ENCODE results near the gene NT5DC4.
"Not testable (repeated sequence)": the region's sequence is repeated elsewhere in the genome, so short reads cannot be mapped to it uniquely, and the experiment has no call there.

The NT5DC4 gene

GRCh38 chr2:112699984-112700667, 20.7 kb upstream of the NT5DC4 start:
- TF ChIP-seq, protein P1, sequence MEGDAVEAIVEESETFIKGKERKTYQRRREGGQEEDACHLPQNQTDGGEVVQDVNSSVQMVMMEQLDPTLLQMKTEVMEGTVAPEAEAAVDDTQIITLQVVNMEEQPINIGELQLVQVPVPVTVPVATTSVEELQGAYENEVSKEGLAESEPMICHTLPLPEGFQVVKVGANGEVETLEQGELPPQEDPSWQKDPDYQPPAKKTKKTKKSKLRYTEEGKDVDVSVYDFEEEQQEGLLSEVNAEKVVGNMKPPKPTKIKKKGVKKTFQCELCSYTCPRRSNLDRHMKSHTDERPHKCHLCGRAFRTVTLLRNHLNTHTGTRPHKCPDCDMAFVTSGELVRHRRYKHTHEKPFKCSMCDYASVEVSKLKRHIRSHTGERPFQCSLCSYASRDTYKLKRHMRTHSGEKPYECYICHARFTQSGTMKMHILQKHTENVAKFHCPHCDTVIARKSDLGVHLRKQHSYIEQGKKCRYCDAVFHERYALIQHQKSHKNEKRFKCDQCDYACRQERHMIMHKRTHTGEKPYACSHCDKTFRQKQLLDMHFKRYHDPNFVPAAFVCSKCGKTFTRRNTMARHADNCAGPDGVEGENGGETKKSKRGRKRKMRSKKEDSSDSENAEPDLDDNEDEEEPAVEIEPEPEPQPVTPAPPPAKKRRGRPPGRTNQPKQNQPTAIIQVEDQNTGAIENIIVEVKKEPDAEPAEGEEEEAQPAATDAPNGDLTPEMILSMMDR (IDR thresholded peaks at IDR 0.05; ENCODE audit: extremely low read depth, missing control alignments): no peak
- no peak for DNase-seq (ENCODE audit: low spot score)

GRCh38 chr2:112701052-112701451, 19.8 kb upstream of the NT5DC4 start:
- no peak for DNase-seq (ENCODE audit: low spot score)
- TF ChIP-seq, protein P1 (IDR thresholded peaks at IDR 0.05; ENCODE audit: extremely low read depth, missing control alignments): no peak

GRCh38 chr2:112703684-112704083, 17.1 kb upstream of the NT5DC4 start:
- TF ChIP-seq, protein P1 (IDR thresholded peaks at IDR 0.05; ENCODE audit: extremely low read depth, missing control alignments): no peak
- no peak for DNase-seq (ENCODE audit: low spot score)

GRCh38 chr2:112705575-112705974, 15.2 kb upstream of the NT5DC4 start:
- DNase-seq (ENCODE audit: low spot score): no peak
- TF ChIP-seq, protein P1 (IDR thresholded peaks at IDR 0.05; ENCODE audit: extremely low read depth, missing control alignments): no peak

GRCh38 chr2:112706170-112706664, 14.6 kb upstream of the NT5DC4 start:
- peak; percentile 48 for DNase-seq (ENCODE audit: low spot score)
- TF ChIP-seq, protein P1 (IDR thresholded peaks at IDR 0.05; ENCODE audit: extremely low read depth, missing control alignments): no peak

DNA sequence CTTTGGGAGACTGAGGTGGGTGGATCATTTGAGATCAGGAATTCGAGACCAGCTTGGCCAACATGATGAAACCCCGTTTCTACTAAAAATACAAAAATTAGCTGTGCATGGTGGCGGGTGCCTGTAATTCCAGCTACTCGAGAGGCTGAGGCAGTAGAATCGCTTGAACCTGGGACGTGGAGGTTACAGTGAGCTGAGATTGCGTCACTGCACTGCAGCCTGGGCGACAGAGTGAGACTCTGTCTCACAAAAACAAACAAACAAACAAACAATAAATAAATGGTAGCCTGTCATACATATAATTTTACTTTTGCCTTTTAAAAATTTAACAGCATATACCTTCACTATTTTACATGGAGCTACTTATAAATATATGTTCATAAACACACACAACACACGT, 13.9 kb upstream of the NT5DC4 start:
- not testable (repeated sequence) for DNase-seq (ENCODE audit: low spot score)

GRCh38 chr2:112708968-112709367, 11.9 kb upstream of the NT5DC4 start:
- TF ChIP-seq, protein P1 (IDR thresholded peaks at IDR 0.05; ENCODE audit: extremely low read depth, missing control alignments): no peak
- no peak for DNase-seq (ENCODE audit: low spot score)

DNA sequence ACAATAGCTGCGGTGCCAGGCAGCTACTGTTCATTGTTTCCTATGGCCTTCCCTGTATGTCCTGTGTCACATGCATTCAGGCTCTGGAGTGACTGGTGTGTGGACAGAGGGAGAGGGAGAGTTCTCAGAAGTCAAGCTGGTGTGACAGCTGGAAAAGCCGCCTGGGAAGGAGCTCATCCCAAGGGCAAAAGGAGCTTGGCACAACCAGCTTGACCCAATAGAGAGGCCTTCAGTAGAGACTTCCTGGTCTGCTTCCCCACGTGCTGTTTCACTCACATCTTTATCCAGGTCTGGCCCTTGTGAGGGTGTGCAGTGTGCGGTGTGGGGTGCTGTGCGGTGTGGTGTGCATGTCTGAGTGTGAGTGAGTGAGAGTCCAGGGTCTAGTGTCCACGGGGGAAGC, 11.1 kb upstream of the NT5DC4 start:
- DNase-seq (ENCODE audit: low spot score): no peak
- TF ChIP-seq, protein P1 (IDR thresholded peaks at IDR 0.05; ENCODE audit: extremely low read depth, missing control alignments): no peak
